Measurements from ENCODE around the gene PRKACB.

The PRKACB gene

DNA sequence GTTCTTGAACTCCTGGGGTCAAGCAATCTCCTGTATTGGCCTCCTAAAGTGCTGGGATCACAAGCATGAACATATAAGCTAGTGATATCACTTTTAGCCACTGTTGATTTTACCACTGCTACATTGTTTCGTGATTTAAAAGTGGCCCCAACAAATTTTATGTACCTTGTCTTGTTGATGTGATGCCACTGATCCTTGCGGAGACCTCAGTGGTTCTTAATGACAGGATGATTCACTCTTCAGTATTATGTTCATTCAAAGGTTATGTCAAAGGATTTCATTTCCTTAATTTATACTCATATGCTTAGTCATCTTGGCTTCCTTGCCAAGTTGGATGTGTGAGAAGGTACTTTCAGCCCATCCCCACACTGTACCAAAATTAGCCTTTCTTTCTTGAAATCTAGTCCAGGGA, 12.1 kb downstream of the PRKACB start:
- peak; percentile 89 for DNase-seq (ENCODE audit: low spot score)

DNA sequence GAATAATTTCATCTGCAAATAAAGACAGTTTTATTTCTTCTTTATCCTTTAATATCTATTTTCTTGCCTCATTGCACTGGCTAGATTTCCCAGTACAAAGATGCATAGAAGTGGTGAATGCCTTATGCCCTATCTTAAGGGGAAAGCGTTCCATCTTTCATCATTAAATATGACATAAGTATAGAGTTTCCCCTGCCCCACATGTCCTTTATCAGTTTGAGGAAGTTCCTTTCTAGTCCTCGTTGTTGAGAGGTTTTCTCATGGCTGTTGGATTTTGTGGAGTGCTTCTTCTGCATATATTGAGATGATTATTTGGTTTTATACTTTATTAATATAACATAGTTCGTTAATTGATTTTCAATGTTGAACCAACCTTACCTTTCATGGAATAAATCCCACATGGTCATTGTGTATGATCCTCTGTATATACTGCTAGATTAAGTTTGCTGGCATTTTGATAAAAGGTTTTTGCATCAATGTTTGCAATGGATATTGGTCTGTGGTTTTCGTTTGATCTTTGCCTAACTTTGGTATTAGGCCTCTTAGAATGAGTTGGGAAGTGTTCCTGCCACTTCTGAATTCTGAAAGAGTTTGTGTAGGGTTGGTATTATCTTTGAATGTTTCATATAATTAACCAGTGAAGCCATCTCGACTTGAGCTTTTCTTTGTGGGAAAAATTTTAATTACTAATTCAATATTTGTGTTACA, 15.6 kb downstream of the PRKACB start:
- no peak for DNase-seq (ENCODE audit: low spot score)

DNA sequence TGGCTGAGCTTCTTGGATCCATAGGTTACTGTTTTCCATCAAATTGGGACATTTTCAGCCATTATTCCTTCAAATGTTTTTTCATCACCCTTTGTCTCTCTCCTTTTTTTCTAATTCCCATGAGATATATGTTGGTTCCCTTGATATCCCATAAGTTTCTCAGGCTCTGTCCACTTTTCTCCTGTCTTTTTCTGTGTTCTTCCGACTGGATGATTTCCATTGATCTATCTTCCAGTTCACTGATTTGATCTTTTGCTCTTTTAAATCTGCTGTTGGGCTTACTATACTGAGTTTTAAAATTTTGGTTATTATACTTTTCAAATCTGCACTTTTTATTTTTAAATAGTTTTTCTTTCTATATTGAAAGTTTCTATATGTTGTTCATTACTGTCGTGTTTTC, 18.2 kb downstream of the PRKACB start:
- no peak for DNase-seq (ENCODE audit: low spot score)

DNA sequence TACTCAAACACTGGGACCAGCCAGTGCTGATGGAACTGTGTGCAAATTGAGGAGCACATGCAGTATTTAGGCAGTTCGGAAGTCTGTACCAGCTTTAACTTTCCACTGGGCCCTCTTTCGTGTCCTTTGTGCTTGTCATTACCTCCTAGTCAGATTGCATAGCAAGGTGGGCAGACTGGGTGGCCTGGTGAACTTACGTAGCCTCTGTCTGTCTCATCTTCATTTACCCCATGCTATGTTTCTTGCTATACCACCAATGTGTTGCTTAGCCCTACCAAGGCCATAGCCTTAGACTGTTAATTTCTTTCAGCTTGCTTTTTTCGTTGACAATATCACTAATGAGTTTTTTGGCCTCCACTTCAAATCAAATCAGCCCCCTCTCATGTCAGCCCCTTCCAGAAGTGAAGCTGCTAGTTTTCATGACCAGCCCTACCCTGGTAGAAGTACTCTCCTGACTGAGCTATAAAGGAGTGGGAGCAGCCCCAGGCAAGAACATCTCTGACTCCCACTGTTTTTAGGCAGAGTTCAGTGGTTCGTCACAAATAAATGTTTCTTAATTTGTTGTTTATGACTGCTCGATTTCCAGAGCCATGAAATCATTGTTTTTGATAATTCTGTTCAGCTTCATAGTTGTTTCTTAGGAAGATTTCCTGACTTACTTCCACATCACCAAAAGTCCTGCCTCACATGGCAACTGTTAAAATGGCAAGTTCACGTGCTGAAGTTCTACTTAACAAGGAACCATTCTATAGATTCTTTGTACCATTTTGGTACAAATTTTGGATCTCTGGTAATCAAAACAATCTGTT, 19.3 kb downstream of the PRKACB start:
- DNase-seq (ENCODE audit: low spot score) = no peak

DNA sequence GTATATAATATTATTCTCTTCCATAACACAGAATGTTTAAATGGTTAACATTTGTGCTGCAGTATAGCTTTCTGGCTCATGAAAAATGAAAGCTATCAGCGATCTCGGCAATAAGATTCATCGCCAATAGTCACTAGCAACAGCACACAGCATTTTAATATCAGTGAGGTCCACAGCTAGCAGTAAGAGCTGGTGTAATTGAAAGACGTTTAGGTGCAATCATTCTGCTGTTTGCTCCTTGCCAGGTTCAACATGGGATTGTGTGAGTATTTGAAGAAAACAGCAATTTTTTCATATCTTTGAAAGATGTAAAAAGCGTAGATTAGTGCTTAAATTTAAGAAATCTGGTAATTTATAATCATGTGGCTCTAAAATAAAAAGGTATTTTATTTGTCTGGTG, 20.1 kb downstream of the PRKACB start:
- no peak for DNase-seq (ENCODE audit: low spot score)

DNA sequence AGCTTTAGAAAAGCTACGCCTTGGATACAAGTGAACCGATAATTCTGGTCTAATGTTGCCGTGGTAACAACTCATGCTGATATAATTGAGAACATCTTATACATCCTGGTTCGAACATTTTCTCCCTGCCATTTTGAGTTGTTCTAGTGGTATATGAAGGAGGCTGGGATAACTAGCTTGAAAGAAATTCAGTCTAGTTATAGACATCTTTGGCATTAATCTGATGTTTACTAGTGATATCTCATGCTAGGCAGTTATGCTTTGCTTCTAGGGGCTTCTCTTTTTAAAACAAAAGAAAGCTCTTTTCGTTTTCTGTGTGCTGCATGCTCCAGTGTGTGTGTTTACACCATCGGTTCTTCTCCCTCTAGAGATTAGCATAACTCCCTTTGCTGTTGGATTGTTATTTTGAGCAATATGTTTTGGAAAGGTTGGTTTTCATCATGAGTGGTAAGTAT, 20.5 kb downstream of the PRKACB start:
- no peak for DNase-seq (ENCODE audit: low spot score)

DNA sequence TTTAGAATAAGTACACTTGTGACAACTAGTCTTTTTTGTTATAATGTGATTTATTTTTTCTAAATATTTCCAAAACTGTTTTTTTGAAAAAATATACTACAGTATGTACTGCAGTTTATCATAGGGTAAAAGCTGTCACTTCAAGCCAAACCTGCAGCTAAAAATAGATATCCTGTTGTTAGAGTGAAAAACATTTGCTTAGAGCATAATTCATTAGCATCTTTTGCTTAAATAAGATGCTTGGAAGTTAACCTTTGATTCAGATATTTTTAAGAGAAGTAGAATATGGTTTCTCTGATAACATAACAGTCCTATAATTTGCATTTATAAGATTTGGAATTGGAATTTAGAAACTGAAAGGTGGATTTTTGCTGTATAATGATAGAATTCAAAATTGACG, 21.5 kb downstream of the PRKACB start:
- DNase-seq (ENCODE audit: low spot score) = no peak

DNA sequence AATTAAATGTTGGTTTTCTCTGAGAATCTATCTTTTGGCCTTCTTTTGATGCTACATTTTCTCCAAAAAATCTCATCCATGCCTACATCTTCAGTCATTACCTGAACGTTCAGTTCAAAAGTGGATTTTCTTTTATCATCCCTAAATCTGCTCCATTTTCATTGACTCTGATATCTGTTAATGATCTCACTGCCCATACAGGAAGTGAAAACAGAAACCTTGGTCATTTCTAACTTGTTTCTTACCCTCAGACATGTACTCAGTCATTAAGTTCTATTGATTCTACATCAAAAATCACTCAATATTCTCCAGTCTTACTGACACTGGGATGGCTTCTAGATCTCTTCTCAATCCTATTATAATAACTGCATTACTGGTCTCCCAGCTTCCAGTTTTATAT, 22.7 kb downstream of the PRKACB start:
- DNase-seq (ENCODE audit: low spot score) = no peak

DNA sequence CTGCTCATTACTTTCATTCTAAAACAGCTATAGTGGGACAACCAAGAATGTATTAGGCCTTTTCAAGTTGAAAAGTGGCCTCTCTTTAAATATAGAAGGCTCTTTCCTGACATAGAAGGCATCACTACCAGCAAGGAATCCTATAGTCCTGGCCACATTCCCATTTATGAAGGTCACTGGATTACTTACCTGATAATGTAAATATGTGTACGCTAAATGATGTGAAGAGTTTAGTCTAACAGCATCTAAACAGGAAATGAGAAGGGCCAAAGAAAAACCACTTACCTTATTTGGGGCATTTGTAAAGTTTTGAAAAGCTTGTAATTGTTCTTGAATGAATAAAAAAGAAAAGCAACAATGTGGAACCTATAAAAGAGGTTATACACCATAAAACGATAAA, 24.7 kb downstream of the PRKACB start:
- no peak for DNase-seq (ENCODE audit: low spot score)

DNA sequence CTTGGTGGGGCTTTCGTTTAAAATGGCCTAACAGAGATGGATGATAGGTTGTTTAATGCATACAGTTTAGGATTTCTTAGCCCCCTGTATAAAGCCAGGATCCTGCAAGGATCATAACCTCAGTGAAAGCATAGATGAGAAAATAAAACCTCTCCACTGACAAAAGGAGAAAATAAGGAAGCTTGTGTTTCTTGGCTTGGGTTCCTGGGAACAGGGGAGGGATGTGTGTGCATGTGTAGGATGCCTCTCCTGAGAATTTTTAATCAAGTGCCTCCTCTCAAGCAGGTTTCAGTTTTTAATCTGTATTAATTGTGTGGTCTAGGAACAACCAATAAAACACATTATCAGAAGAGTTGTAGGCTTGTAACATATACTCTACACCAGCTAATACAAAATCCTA, 26.1 kb downstream of the PRKACB start:
- no peak for DNase-seq (ENCODE audit: low spot score)

DNA sequence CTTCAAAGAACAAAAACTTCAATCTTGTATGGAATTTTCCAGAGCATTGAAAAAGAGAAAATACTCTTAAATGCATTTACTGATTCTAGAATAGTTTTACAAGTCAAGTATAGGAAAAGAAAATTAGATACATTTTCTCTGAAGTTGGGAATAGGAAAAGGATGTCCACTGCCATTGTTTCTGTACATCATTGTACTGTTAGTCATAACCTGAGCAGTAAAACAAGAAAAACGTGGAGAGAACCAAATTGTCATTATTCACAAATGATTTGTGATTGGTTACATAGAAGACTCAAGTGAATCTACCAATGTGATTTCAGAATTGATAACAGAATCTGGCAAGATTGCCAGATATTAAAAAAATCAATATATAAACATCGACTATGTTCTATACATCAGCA, 27.4 kb downstream of the PRKACB start:
- no peak for DNase-seq (ENCODE audit: low spot score)

DNA sequence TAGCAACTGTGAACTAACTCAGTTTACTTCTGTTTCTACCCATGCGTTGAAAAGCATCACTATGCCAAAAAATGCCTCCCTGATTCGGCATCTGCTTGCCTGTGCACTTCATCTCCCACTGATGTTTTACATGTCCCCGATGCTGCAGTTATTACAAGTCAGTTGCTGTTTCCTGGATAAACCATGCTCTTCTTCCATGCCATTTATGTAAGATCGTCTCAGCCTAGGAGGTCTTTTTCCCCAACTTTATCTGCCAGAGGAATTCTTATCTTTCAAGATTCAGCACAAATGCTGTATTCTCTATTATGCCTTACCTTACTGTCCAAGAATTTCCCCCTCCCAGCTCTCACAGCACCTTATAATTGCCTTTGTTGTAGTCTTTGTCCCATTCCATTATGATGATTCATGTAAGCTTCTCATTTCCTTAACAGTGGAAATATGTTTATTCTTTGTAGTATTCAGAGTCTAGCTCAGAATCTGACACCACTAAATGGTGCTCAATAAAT, 30.0 kb downstream of the PRKACB start:
- DNase-seq (ENCODE audit: low spot score) = peak; percentile 81

DNA sequence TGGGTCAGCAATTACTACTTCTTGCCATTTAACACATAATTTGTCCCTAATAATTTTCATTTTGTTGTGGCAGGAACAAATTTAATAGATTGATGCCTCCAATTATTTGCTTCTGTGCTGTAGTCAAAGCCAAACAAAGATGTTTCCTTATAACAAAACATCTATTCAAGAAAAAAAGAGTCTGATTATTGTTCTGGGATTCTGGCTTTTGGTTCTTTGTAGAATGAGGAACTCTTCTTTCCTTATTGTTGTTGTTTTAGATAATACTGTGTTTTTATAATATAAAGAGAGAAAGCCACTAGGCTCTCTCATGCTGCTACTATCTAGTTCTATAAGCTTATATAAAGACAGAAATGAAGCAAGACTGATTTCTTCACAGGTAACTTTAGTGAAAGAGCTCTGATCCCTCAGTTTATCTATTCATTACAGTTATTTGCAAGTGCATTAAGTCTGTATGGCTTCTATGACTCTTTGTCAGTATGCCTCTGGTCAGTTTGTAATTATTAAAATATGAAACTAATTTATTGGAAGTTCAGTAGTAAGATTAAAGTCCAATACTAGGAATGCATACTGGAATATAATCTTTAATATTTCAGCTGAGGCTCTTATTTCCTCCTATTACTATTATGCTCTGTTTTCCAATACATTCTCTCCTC, 37.4 kb downstream of the PRKACB start:
- DNase-seq (ENCODE audit: low spot score) = no peak

DNA sequence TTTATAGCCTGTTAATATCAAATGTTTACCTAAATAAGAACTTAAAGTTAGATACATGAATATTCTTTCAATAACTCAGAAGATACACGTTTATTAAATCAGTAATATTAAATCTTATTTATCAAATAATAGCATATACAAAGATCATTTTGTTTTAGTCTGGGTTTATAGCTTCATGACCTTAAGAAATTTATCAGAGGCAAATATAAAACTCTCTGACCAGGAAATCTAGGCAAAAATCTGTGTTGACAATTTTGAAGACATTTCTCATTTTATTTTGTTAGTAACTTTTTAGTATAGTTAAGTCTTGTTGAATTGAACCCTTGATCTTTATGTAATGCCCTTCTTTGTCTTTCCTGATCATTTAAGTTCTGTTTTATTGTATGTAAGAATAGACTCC, 46.4 kb downstream of the PRKACB start:
- no peak for DNase-seq (ENCODE audit: low spot score)

DNA sequence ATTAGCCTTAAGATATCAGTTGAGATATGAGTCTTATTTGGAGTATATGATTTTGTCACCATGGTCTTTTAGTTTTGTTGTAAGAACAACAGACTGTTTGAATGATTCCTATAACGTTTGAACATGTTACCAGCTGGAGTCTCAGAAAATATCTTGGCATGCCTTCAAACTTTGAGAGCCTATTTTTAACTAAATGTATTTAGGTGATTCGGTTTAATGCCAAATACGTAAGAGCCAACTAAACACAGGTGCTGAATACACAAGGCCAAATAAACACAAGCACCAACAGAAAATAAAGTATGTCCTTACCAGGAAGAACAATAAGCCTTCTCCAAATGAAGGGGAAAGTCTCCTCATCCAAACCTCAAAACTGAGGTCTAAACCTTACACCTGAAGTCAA, 48.6 kb downstream of the PRKACB start:
- no peak for DNase-seq (ENCODE audit: low spot score)

DNA sequence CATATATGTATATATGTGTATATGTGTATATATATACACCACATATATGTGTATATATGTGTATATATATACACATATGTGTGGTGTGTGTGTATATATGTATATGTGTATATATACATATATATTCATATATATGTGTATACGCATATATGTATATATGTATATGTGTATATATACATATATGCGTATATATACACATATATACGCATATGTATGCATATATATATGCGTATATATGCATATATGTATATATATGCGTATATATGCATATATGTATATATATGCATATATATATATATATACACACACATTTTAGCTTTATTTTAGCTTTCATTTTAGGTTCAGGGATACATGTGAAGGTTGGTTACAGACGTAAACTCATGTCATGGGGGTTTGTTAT, 54.8 kb downstream of the PRKACB start:
- no peak for DNase-seq (ENCODE audit: low spot score)

DNA sequence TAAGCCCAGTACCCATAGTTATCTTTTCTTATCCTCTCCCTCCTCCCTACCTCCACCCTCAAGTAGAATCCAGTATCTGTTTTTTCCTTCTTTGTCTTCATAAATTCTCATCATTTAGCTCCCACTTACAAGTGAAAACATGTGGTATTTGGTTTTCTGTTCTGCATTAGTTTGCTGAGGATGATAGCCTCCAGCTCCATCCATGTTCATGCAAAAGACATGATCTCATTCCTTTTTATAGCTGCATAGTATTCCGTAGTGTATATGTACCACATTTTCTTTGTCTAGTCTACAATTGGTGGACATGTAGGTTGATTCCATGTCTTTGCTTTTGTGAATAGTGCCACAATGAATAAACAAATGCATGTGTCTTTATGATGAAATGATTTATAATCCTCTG, 55.2 kb downstream of the PRKACB start:
- DNase-seq (ENCODE audit: low spot score) = no peak

DNA sequence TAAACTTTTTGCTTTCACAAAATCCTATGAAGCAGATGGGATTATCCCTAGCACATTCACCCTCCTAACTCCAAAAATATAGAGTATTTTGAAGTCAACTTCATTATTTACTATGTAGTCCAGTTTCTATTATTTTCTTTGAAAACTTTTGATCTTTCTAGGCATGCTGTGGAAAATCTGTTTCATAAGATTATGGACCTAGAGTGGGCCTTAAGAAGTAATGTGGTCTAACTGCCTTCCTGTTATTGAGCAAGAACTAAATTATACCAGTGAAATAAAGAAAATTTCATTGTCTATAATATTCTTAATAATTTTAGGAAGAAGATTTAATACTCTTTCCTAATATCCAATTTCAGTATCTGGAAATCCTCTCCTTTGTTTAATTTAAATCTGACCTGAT, 58.1 kb downstream of the PRKACB start:
- no peak for DNase-seq (ENCODE audit: low spot score)

DNA sequence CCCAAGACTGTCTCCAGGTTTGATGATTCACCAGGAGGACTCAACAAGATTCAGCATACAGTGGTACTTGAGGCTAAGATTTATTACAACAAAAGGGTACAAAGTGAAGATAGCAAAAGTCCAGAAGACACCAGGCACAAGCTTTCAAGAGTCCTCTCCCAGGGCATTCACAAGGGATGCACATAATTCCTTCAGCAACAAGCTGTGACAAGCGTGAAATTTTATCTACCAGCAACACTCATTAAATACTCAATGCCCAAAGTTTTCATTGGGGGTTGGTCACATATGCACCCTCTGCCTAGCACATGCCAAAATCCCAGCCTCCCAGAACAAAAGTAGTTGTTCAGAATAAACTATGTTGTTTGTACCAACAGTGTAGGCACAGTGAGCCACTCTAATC, 62.3 kb downstream of the PRKACB start:
- DNase-seq (ENCODE audit: low spot score) = no peak

DNA sequence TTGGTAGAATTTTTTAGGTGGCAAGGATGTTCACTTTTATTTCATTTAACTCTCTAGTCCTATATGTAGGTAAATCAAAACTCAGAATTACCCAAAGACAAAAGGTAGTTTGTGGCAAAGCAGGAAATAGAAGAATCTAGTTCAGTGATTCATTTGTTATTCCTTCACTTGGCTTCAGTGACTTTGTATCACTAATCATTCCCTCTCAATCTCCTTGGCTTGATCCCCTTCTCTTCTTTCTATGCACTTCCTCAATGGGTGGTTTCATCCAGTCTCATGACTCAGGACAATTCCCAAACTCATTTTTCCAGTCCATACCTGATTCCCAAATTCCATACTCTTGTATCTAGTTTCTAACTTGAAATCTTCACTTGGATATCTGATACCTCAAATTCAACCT, 64.9 kb downstream of the PRKACB start:
- DNase-seq (ENCODE audit: low spot score) = no peak

DNA sequence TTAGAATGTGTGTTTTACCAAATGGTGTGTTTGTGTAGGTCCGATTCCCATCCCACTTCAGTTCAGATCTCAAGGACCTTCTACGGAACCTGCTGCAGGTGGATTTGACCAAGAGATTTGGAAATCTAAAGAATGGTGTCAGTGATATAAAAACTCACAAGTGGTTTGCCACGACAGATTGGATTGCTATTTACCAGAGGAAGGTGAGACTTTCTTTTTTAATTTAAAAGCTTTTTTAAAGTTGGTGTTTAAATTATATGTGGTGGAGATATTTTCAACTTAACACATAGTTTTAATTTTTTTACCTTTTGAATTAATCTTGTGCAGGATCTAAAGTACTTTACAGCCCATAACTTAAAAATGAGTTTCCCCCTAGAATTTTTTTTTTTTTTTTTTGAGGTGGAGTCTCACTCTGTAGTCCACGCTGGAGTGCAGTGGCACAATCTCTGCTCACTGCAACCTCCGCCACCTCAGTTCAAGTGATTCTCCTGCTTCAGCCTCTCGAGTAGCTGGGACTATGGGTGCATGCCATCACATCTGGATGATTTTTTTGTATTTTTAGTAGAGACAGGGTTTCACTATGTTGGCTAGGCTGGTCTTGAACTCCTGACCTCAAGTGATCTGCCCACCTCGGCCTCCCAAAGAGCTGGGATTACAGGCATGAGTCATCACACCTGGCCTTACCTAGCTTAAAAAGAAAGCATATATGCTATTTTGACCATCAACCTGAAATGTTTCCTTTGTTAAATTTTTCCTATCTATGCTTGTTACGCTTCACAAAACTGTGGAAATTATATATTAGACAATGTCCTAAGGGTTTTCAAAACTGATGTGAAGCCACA, 70.3 kb downstream of the PRKACB start:
- DNase-seq (ENCODE audit: low spot score) = no peak

DNA sequence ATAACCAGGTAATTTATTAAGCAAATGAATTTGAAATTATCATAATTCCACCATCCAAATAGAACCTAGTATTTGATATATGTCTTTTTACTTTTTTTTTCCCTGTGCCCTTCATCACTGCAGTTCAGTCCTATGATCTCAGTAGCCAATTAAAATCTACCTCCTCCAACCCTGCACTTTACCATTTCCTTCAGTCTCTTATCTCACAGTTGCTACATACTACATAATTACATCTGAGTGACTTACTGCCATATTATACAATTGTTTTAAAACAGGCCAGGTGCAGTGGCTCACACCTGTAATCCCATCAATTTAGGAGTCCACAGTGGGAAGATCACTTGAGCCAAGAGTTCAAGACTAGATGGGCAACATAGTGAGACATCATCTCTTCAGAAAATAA, 73.2 kb downstream of the PRKACB start:
- no peak for DNase-seq (ENCODE audit: low spot score)
